ENCODE data around the gene GPX2. TPM values are rescaled to one million over a fixed set of nuclear protein-coding genes. Genes with fewer than 3 reads are reported as not detected.

Gene GPX2
- 2.9 and 4.3 TPM in 2 replicates for total RNA-seq (2014; rRNA removed)
- Bru-seq, nascent RNA, result percentile 31 among the genes with signal in this experiment
- percentile 26 among the genes with signal in this experiment for BruChase-seq, experiment 1, labeled RNA remaining after a 6-hour chase
- percentile 20 among the genes with signal in this experiment for BruChase-seq, experiment 2, labeled RNA remaining after a 2-hour chase
- long read RNA-seq, partial matches to known transcripts, result 1 of 3 reads
- long read RNA-seq, other reads (novel, unspliced or antisense), result 1 of 3 reads

DNA sequence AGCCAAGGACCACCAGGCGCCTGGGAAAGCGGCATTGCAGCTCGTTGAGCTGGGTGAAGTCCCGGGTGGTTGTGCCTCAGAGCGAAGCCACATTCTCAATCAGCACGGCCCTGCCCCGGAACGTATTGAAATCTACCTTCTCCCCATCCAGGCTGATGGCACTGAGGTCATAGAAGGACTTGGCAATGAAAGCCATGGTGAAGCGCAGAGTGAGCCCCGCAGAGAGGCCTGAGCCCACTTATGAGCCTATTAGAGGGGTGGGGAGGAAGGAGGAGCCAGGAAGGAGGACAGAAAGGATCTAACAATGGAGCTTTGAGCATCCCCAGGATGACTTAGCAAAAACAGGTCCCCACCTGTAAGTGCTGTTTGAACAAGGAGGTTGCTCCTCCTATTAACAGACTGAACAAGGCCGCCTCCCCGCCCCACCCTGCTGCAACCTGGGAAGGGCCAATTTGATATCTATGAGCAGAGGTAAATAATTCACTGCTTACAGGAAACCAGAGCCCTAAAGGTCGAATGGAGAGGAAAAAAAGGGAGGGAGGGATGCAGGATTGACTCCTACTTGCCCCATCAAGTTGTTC is at the start of gene GPX2:
GPX2 (minus strand) TSS at position 215 of the 581 bp plus-strand sequence; CDS start at position 196, 19 bp downstream.
- POLR2A ChIA-PET (ENCODE audit: unreplicated experiment), result no interaction called here

DNA sequence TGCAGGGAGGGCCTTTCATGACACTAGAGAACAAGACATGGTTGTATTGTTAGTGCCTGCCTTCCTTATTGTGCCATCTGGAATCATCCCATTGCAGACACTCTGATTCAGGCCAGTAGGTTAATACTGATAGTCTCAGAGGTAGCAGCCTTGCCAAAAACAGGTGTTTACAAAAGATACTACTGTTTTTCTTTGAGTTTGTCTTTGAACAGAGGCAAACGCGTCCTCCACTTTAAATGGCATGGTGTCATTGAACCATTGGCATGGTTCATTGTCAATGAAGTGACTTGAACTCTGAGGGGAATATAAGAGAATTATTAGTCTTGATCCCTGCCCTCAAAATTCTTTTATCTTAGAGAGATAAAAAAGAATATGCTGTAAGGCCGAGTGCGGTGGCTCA is 48.4 kb upstream of the GPX2 start:
- H3K4me3 ChIP-seq (ENCODE audit: low read length), result no peak overlapping the region
- H3K9ac ChIP-seq (ENCODE audit: low read length), result no peak overlapping the region
- H3K27ac ChIP-seq (ENCODE audit: low read length), result no peak overlapping the region
- no peaks in the 10 kb centered on the region for H3K9me3 ChIP-seq (ENCODE audit: low read length)
- no TSS peak for BruUV-seq (replicated peaks)
- H3F3A ChIP-seq (ENCODE audit: low read length, unreplicated experiment), result no peaks in the 10 kb centered on the region
- no peaks in the 10 kb centered on the region for H3K27me3 ChIP-seq (ENCODE audit: low read length)
- H4K20me1 ChIP-seq (ENCODE audit: low read length), result no peaks in the 10 kb centered on the region
- H3K79me2 ChIP-seq (ENCODE audit: low read length), result peaks cover 82% of the 10 kb centered on the region
- POLR2A ChIA-PET (ENCODE audit: unreplicated experiment), result no interaction called here
- H3K4me2 ChIP-seq (ENCODE audit: low read length), result no peak overlapping the region
- H2AFZ ChIP-seq (ENCODE audit: low read length), result no peak overlapping the region
- peaks cover 17% of the 10 kb centered on the region for H3K4me1 ChIP-seq (ENCODE audit: insufficient read depth, low read length)
- intact Hi-C loops (cut with micrococcal nuclease), result no loop called here
- no peak for DNase-seq
- H3K9me2 ChIP-seq (replicated peaks; ENCODE audit: low read length), result no peaks in the 10 kb centered on the region
- H3K36me3 ChIP-seq (ENCODE audit: low read depth, low read length), result no peaks in the 10 kb centered on the region; the same call in 1 of the 2 replicates
- no peak for TF ChIP-seq EZH2phosphoT487 (IDR thresholded peaks at IDR 0.05; ENCODE audit: borderline replicate concordance, low read length)
- no peak for TF ChIP-seq EZH2 (IDR thresholded peaks at IDR 0.05; ENCODE audit: low read length, unreplicated experiment)
- TF ChIP-seq, protein P1, sequence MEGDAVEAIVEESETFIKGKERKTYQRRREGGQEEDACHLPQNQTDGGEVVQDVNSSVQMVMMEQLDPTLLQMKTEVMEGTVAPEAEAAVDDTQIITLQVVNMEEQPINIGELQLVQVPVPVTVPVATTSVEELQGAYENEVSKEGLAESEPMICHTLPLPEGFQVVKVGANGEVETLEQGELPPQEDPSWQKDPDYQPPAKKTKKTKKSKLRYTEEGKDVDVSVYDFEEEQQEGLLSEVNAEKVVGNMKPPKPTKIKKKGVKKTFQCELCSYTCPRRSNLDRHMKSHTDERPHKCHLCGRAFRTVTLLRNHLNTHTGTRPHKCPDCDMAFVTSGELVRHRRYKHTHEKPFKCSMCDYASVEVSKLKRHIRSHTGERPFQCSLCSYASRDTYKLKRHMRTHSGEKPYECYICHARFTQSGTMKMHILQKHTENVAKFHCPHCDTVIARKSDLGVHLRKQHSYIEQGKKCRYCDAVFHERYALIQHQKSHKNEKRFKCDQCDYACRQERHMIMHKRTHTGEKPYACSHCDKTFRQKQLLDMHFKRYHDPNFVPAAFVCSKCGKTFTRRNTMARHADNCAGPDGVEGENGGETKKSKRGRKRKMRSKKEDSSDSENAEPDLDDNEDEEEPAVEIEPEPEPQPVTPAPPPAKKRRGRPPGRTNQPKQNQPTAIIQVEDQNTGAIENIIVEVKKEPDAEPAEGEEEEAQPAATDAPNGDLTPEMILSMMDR (conservative IDR thresholded peaks at IDR 0.05; ENCODE audit: low read depth, low read length), result no peak
- ATAC-seq, result no peak
- CTCF ChIA-PET, result no interaction called here

More for the DNA sequence above, at the start of gene GPX2:
- Histone ChIP-seq H2AFZ (ENCODE audit: low read length) (no peak within 1 kb of the TSS), H3K9me3 (ENCODE audit: low read length) (no peaks in the 10 kb centered on the region), H3K4me1 (ENCODE audit: insufficient read depth, low read length) (peaks cover 5% of the 10 kb centered on the region; the same call in 1 of the 2 replicates), H3K27ac (ENCODE audit: low read length) (peak within 1 kb of the TSS; percentile 53), H3K36me3 (ENCODE audit: low read depth, low read length) (no peaks in the 10 kb centered on the region), H3F3A (ENCODE audit: low read length, unreplicated experiment) (no peaks in the 10 kb centered on the region), H3K27me3 (ENCODE audit: low read length) (no peaks in the 10 kb centered on the region), H4K20me1 (ENCODE audit: low read length) (no peaks in the 10 kb centered on the region), H3K9ac (ENCODE audit: low read length) (no peak within 1 kb of the TSS; the same call in 1 of the 2 replicates), H3K4me2 (ENCODE audit: low read length) (no peak within 1 kb of the TSS), H3K4me3 (ENCODE audit: low read length) (no peak within 1 kb of the TSS), H3K79me2 (ENCODE audit: low read length) (no peaks in the 10 kb centered on the region), H3K9me2 (replicated peaks; ENCODE audit: low read length) (no peaks in the 10 kb centered on the region)
- CTCF ChIA-PET, result no interaction called here
- DNase-seq, result peak; percentile 39
- no peak for TF ChIP-seq EZH2 (IDR thresholded peaks at IDR 0.05; ENCODE audit: low read length, unreplicated experiment)
- TF ChIP-seq EZH2phosphoT487 (IDR thresholded peaks at IDR 0.05; ENCODE audit: borderline replicate concordance, low read length), result no peak
- TF ChIP-seq, protein P1 (conservative IDR thresholded peaks at IDR 0.05; ENCODE audit: low read depth, low read length), result no peak
- no TSS peak for BruUV-seq (replicated peaks)
- intact Hi-C loops (cut with micrococcal nuclease), result no loop called here
- peak; percentile 46 for ATAC-seq

DNA sequence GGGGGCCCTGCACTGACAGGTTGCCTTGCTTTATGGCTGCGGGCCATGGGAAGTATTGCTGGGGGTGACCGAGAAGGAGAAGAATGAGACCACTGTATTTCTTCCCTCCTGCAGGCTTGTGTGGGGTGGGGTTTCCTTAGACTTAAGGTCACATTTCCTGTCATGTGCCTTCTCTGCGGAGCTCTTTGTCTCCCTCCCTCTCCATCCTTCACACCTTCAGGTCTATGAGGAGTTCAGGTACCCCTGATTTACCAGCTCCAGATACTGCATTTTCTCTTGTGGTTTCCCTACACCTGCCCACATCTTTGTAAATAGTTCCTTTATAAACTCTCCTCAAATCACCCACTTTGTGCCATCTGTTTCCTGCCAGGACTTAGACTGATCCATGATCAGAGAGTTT is 47.8 kb upstream of the GPX2 start:
- CTCF ChIA-PET, result no interaction called here
- Histone ChIP-seq H3K36me3 (ENCODE audit: low read depth, low read length) (no peaks in the 10 kb centered on the region; the same call in 1 of the 2 replicates), H2AFZ (ENCODE audit: low read length) (no peak overlapping the region), H3K27me3 (ENCODE audit: low read length) (no peaks in the 10 kb centered on the region), H3K9me3 (ENCODE audit: low read length) (no peaks in the 10 kb centered on the region), H3K4me3 (ENCODE audit: low read length) (no peak overlapping the region), H4K20me1 (ENCODE audit: low read length) (no peaks in the 10 kb centered on the region), H3K79me2 (ENCODE audit: low read length) (peaks cover 78% of the 10 kb centered on the region), H3K4me2 (ENCODE audit: low read length) (no peak overlapping the region), H3K9ac (ENCODE audit: low read length) (no peak overlapping the region), H3K4me1 (ENCODE audit: insufficient read depth, low read length) (peaks cover 18% of the 10 kb centered on the region), H3F3A (ENCODE audit: low read length, unreplicated experiment) (no peaks in the 10 kb centered on the region), H3K27ac (ENCODE audit: low read length) (no peak overlapping the region), H3K9me2 (replicated peaks; ENCODE audit: low read length) (no peaks in the 10 kb centered on the region)
- POLR2A ChIA-PET (ENCODE audit: unreplicated experiment), result no interaction called here
- no TSS peak for BruUV-seq (replicated peaks)
- DNase-seq (no peak), ATAC-seq (no peak)
- intact Hi-C loops (cut with micrococcal nuclease), result no loop called here
- TF ChIP-seq, protein P1 (conservative IDR thresholded peaks at IDR 0.05; ENCODE audit: low read depth, low read length), result no peak
- no peak for TF ChIP-seq EZH2 (IDR thresholded peaks at IDR 0.05; ENCODE audit: low read length, unreplicated experiment)
- no peak for TF ChIP-seq EZH2phosphoT487 (IDR thresholded peaks at IDR 0.05; ENCODE audit: borderline replicate concordance, low read length)

Measured in PC-3 (cell line).